Astrocyte of the spinal cord (primary cell): Measurements from ENCODE around the gene SERGEF.

Experiments used
- DNase-seq: peaks from one replicate; pipeline ENCODE4 v3.0.0; 2011; ENCODE audit warnings: low read depth, low spot score
- H3K4me3 ChIP-seq: 2 replicates; pipeline ENCODE4 v1.5.1; 2011; ENCODE audit warnings: low read depth, mild to moderate bottlenecking, low read length, moderate library complexity
- in situ Hi-C: cut with HindIII; loops from 2 replicates; pipeline ENCODE4 v1.10.0; 2017; ENCODE audit warnings: low sequenced_read_pairs
- TF ChIP-seq, protein P1 (sequence below): IDR thresholded peaks from 2 replicates; pipeline ENCODE4 v1.5.1; 2012; ENCODE audit warnings: low read depth, mild to moderate bottlenecking, low read length, inconsistent platforms

Gene SERGEF

DNA sequence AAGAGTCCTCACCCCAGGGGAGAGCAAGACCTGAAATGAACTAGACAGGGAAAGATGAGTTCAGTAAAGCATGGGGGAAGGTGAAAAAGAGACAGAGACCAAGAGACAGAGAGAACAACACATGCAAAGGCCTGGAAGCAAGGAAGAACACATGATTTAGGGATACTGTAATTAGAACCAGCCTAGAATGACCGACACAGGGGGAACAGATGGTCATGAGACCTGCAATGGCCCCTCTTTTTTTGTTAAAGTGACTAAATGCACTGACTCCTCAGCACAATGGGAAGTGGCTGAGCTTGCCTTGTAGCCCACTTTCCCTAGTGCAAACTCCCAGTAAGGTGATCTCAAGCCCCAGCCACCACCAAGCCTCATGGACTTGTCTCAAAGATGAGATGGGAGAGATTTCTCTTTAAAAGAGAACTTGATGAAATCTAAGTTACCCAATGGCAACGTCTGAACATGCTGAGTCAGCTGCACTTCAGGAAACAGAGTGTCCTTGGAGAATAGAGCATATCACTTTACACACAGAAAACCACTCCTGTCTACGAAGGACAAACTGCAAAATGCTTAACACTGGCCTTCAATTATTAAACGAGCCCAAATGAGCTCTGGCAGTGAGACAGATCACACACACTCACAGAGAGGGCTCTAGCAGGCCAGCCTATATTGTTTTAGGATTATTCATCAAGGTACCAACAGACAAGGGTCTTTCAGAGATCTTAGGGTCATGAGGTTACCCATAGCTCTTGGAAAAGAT lies 91.0 kb downstream of the SERGEF start:
- DNase-seq = peak; percentile 58
- in situ Hi-C loops = no loop called here
- TF ChIP-seq, protein P1, sequence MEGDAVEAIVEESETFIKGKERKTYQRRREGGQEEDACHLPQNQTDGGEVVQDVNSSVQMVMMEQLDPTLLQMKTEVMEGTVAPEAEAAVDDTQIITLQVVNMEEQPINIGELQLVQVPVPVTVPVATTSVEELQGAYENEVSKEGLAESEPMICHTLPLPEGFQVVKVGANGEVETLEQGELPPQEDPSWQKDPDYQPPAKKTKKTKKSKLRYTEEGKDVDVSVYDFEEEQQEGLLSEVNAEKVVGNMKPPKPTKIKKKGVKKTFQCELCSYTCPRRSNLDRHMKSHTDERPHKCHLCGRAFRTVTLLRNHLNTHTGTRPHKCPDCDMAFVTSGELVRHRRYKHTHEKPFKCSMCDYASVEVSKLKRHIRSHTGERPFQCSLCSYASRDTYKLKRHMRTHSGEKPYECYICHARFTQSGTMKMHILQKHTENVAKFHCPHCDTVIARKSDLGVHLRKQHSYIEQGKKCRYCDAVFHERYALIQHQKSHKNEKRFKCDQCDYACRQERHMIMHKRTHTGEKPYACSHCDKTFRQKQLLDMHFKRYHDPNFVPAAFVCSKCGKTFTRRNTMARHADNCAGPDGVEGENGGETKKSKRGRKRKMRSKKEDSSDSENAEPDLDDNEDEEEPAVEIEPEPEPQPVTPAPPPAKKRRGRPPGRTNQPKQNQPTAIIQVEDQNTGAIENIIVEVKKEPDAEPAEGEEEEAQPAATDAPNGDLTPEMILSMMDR = no peak
- H3K4me3 ChIP-seq = no peak overlapping the region

DNA sequence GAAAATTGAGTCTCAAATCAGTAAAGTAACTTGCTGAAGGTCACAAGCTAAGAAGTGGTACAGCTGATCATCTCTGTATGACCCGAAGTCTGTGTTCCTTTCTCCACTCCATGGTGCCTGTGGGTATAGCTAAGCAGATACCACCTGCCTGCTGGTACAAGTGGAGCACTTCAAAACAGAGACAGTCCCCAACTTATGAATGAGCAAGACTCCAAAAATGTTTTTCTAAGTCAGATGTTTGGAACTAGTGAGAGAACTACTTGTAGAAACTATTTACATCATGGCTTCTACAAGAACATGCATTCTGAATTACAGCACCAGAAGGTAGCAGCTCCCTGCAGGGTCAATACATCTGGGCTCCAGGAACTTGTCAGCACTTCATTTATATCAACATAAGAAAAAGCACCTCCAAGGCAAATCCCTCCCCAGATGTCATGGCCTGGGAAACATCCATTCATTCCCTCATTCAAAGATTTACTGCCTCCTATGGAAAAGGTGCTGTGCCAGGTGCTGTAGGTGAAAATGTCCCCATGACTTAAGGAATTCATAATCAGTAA lies 94.7 kb downstream of the SERGEF start:
- TF ChIP-seq, protein P1 = no peak
- no peak for DNase-seq
- in situ Hi-C loops = no loop called here
- no peak overlapping the region for H3K4me3 ChIP-seq

- DNase-seq = no peak
- TF ChIP-seq, protein P1 = no peak
- H3K4me3 ChIP-seq = no peak overlapping the region
- in situ Hi-C loops = no loop called here
Observed at GRCh38 chr11:17917556-17917955, 95.3 kb downstream of the SERGEF start.

GRCh38 chr11:17915500-17916143 lies 97.2 kb downstream of the SERGEF start:
- DNase-seq = no peak
- in situ Hi-C loops = no loop called here
- TF ChIP-seq, protein P1 = no peak
- no peak overlapping the region for H3K4me3 ChIP-seq

DNA sequence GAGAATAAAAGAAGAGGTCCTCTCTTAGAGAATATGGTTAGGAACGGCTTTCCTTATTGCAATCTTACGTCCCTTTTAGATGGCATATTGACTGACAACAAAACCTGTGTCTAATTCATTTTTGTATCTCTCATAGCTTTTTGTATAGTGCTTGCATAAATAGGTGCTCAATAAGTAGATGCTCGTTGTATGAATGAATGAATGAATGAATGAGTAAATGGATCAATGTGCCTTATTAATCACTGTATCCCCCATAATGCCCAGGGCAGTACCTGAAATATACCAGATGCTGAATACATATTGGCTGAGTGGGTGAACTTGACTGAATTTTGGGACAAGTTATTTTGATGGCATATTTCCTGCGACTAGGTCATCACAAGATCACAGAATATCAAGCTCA lies 97.9 kb downstream of the SERGEF start:
- no peak overlapping the region for H3K4me3 ChIP-seq
- no peak for DNase-seq
- in situ Hi-C loops = no loop called here
- TF ChIP-seq, protein P1 = no peak

DNA sequence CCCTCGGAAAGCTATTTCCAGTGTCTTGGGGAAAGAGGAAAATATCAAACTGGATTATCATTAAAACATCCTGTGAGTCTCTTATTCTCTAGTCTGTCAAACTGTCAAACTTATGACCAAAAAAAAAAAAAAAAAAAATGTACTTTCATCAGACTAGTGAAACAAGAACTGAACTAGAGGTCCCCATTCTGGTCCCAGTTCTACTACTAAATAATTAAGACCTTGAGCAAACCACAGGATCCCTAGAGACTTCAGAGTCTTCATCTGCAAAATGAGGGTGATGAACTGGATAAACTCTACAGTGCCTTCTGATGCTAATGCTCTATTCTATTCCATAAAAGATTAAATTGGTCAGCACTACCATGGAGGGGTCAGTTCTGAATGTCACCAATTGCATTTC lies 105.8 kb downstream of the SERGEF start:
- no peak for DNase-seq
- no peak overlapping the region for H3K4me3 ChIP-seq
- TF ChIP-seq, protein P1 = no peak
- in situ Hi-C loops = no loop called here
